Loucy (cell line): ENCODE data around the gene STRN3.
"Not testable (repeated sequence)": the region's sequence is repeated elsewhere in the genome, so short reads cannot be mapped to it uniquely, and the experiment has no call there.

Experiments
- H2AFZ ChIP-seq: fragments of 200-600 bp; sonication (generic); 2 replicates; pipeline ENCODE4 v1.6.0; 2016; ENCODE audit warnings: antibody characterized with exemption, mild to moderate bottlenecking, low read length, moderate library complexity
- H3F3A ChIP-seq: fragments of 200-600 bp; 2 replicates; pipeline ENCODE4 v1.6.0; 2016; ENCODE audit warnings: antibody characterized with exemption, low read depth, mild to moderate bottlenecking
- H3K27me3 ChIP-seq: fragments of 200-600 bp; sonication (generic); 2 replicates; pipeline ENCODE4 v1.6.1; 2014; ENCODE audit warnings: low read length, mild to moderate bottlenecking; ENCODE audit not compliant: insufficient read depth, poor library complexity, severe bottlenecking
- H3K36me3 ChIP-seq: fragments of 200-600 bp; sonication (generic); 2 replicates; pipeline ENCODE4 v1.6.1; 2016; ENCODE audit warnings: low read length; ENCODE audit not compliant: insufficient read depth
- H3K4me1 ChIP-seq: fragments of 200-600 bp; sonication (generic); 2 replicates; pipeline ENCODE4 v1.5.1; 2014; ENCODE audit warnings: low read length, mild to moderate bottlenecking; ENCODE audit not compliant: insufficient read depth, poor library complexity, severe bottlenecking
- H3K4me2 ChIP-seq: fragments of 200-600 bp; sonication (generic); 2 replicates; pipeline ENCODE4 v1.6.0; 2014; ENCODE audit warnings: antibody characterized with exemption, low read length, low read depth, mild to moderate bottlenecking; ENCODE audit not compliant: poor library complexity, severe bottlenecking
- H3K4me3 ChIP-seq: fragments of 200-600 bp; sonication (generic); 2 replicates; pipeline ENCODE4 v1.5.1; 2014; ENCODE audit warnings: low read length, mild to moderate bottlenecking, mixed read lengths; ENCODE audit not compliant: poor library complexity, severe bottlenecking
- H3K79me2 ChIP-seq: fragments of 200-600 bp; sonication (generic); 2 replicates; pipeline ENCODE4 v1.6.1; 2014; ENCODE audit warnings: low read length; ENCODE audit not compliant: insufficient read depth
- H3K9ac ChIP-seq: fragments of 200-600 bp; sonication (generic); 2 replicates; pipeline ENCODE4 v1.6.0; 2014; ENCODE audit warnings: mild to moderate bottlenecking, low read depth, low read length, moderate library complexity; ENCODE audit not compliant: poor library complexity, severe bottlenecking
- H3K9me2 ChIP-seq: fragments of 200-600 bp; sonication (generic); replicated peaks from 2 replicates; pipeline ENCODE4 v1.6.1; 2016; ENCODE audit warnings: low read depth, low read length, mixed read lengths
- H3K9me3 ChIP-seq: fragments of 200-600 bp; sonication (generic); 2 replicates; pipeline ENCODE4 v1.6.1; 2014; ENCODE audit warnings: mild to moderate bottlenecking, antibody characterized with exemption, low read length, low read depth; ENCODE audit not compliant: insufficient read depth
- H4K20me1 ChIP-seq: fragments of 200-600 bp; sonication (generic); 2 replicates; pipeline ENCODE4 v1.6.0; 2014; ENCODE audit warnings: antibody characterized with exemption, low read length, mild to moderate bottlenecking; ENCODE audit not compliant: insufficient read depth, poor library complexity, severe bottlenecking
- CTCF ChIP-seq: fragments of 200-600 bp; sonication (generic); conservative IDR thresholded peaks from 2 replicates; pipeline ENCODE4 v1.5.1; 2014; ENCODE audit warnings: mild to moderate bottlenecking, antibody characterized with exemption, low read length
- EZH2phosphoT487 ChIP-seq: fragments of 200-600 bp; IDR thresholded peaks from 2 replicates; pipeline ENCODE4 v1.6.1; 2018; ENCODE audit warnings: antibody characterized with exemption, mild to moderate bottlenecking, moderate library complexity, borderline replicate concordance

Gene STRN3

GRCh38 chr14:31070431-31070830 lies 44.3 kb upstream of the STRN3 start:
- no peaks in the 10 kb centered on the region; the same call in 1 of the 2 replicates for H3K36me3 ChIP-seq
- no peak for TF ChIP-seq CTCF
- no peak for TF ChIP-seq EZH2phosphoT487
- H3K4me3 ChIP-seq = no peak overlapping the region
- H4K20me1 ChIP-seq = no peaks in the 10 kb centered on the region
- H3K4me2 ChIP-seq = no peak overlapping the region
- H3K9me2 ChIP-seq = no peaks in the 10 kb centered on the region
- no peak overlapping the region for H3K9ac ChIP-seq
- H3K27me3 ChIP-seq = no peaks in the 10 kb centered on the region
- H3K9me3 ChIP-seq = no peaks in the 10 kb centered on the region
- no peaks in the 10 kb centered on the region for H3K4me1 ChIP-seq
- no peak overlapping the region for H2AFZ ChIP-seq
- no peaks in the 10 kb centered on the region for H3F3A ChIP-seq
- H3K79me2 ChIP-seq = no peaks in the 10 kb centered on the region

GRCh38 chr14:31069343-31069742 lies 43.2 kb upstream of the STRN3 start:
- no peaks in the 10 kb centered on the region for H3K79me2 ChIP-seq
- no peak for TF ChIP-seq CTCF
- no peak for TF ChIP-seq EZH2phosphoT487
- H3K9me3 ChIP-seq = no peaks in the 10 kb centered on the region
- H3K4me1 ChIP-seq = no peaks in the 10 kb centered on the region
- no peaks in the 10 kb centered on the region for H3K27me3 ChIP-seq
- no peak overlapping the region for H3K9ac ChIP-seq
- H3K4me2 ChIP-seq = no peak overlapping the region
- no peaks in the 10 kb centered on the region for H3F3A ChIP-seq
- H2AFZ ChIP-seq = no peak overlapping the region
- H3K4me3 ChIP-seq = no peak overlapping the region
- no peaks in the 10 kb centered on the region for H3K36me3 ChIP-seq
- H3K9me2 ChIP-seq = no peaks in the 10 kb centered on the region
- no peaks in the 10 kb centered on the region for H4K20me1 ChIP-seq

GRCh38 chr14:31068235-31068634 lies 42.1 kb upstream of the STRN3 start:
- Histone ChIP-seq H3K79me2 (no peaks in the 10 kb centered on the region), H4K20me1 (no peaks in the 10 kb centered on the region), H3K9me3 (no peaks in the 10 kb centered on the region), H3K9me2 (no peaks in the 10 kb centered on the region), H3K27me3 (no peaks in the 10 kb centered on the region), H3K4me3 (no peak overlapping the region), H3K4me2 (no peak overlapping the region), H3F3A (no peaks in the 10 kb centered on the region), H2AFZ (no peak overlapping the region), H3K9ac (no peak overlapping the region), H3K36me3 (no peaks in the 10 kb centered on the region), H3K4me1 (no peaks in the 10 kb centered on the region)
- TF ChIP-seq EZH2phosphoT487 (no peak), CTCF (no peak)

GRCh38 chr14:31062908-31063307 lies 36.7 kb upstream of the STRN3 start:
- not testable (repeated sequence) for H3K4me1 ChIP-seq, H3K9me2 ChIP-seq, H3K36me3 ChIP-seq, H3K27me3 ChIP-seq, H3K4me2 ChIP-seq, H2AFZ ChIP-seq, H4K20me1 ChIP-seq, H3K9me3 ChIP-seq, H3K9ac ChIP-seq, H3K4me3 ChIP-seq, H3F3A ChIP-seq, H3K79me2 ChIP-seq
